GM12878 (cell line): ENCODE data around the gene MMP24. TPM values are rescaled to one million over a fixed set of nuclear protein-coding genes. Genes with fewer than 3 reads are reported as not detected.

Experiments used
- ATAC-seq: fragments of 200-7000 bp; cut with Tn5 transposase; 3 replicates; pipeline ENCODE4 v1.9.1; 2020; ENCODE audit warnings: mild to moderate bottlenecking, moderate library complexity
- BruUV-seq: library from RNA; stranded (reverse); fragments of 400-500 nt; replicated peaks from 2 replicates; lab custom pipeline; 2021; lab: Mats Ljungman, UMichigan
- CTCF ChIA-PET: fragments of 300-600 bp; sonication (Branson Sonifier 250); formaldehyde crosslinking; extraction: SDS; loops from one replicate; lab custom pipeline; 2021; ENCODE audit warnings: inconsistent platforms; lab: Yijun Ruan, JAX
- POLR2A ChIA-PET: fragments of 350-600 bp; formaldehyde crosslinking; extraction: SDS; loops from one replicate; lab custom pipeline; 2021; ENCODE audit warnings: inconsistent platforms; lab: Charles Lee
- RAD21 ChIA-PET: fragments of 300-600 bp; sonication (Branson Sonifier 250); formaldehyde crosslinking; loops from one replicate; lab custom pipeline; 2023; ENCODE audit warnings: antibody characterized with exemption; ENCODE audit not compliant: unreplicated experiment; lab: Charles Lee
- SMC1A ChIA-PET: fragments of 300-600 bp; sonication (Branson Sonifier 250); formaldehyde crosslinking; loops from one replicate; lab custom pipeline; 2023; ENCODE audit not compliant: unreplicated experiment, uncharacterized antibody; lab: Charles Lee
- DNase-seq: peaks from one replicate; pipeline ENCODE4 v3.0.0-alpha.2; 2011; ENCODE audit warnings: low read depth, low spot score
- FAIRE-seq: peaks from 3 replicates; lab custom pipeline; 2011; peaks lifted over from hg19 to GRCh38; lab: Jason Lieb, UNC
- H2AFZ ChIP-seq: 2 replicates; pipeline ENCODE4 v1.6.0; 2011; ENCODE audit warnings: low read depth, low read length, control low read depth; ENCODE audit not compliant: control insufficient read depth
- H3K27ac ChIP-seq: 2 replicates; pipeline ENCODE4 v1.5.1; 2011; ENCODE audit warnings: control low read depth; ENCODE audit not compliant: control insufficient read depth, insufficient read depth
- H3K27me3 ChIP-seq, 2 experiments: replicated peaks in 1 of 2; 2 replicates each; pipeline versions ENCODE4 v1.6.0 to v1.6.1; 2011; ENCODE audit warnings: low read length in 1 of 2; ENCODE audit not compliant: control insufficient read depth in 2 of 2, insufficient read depth in 2 of 2
- H3K36me3 ChIP-seq, 2 experiments: 2 replicates each; pipeline ENCODE4 v1.5.1; 2011; ENCODE audit warnings: low read length in 1 of 2; ENCODE audit not compliant: control insufficient read depth in 2 of 2, insufficient read depth in 2 of 2
- H3K4me1 ChIP-seq: 2 replicates; pipeline ENCODE4 v1.6.1; 2011; ENCODE audit warnings: mild to moderate bottlenecking, low read length, moderate library complexity, mixed read lengths; ENCODE audit not compliant: control insufficient read depth, insufficient read depth
- H3K4me2 ChIP-seq: 2 replicates; pipeline ENCODE4 v1.6.0; 2011; ENCODE audit warnings: control low read depth; ENCODE audit not compliant: control insufficient read depth, insufficient read depth
- H3K4me3 ChIP-seq: fragments of 200-600 bp; sonication (generic); 2 replicates; pipeline ENCODE4 v1.5.1; 2016
- H3K79me2 ChIP-seq: 2 replicates; pipeline ENCODE4 v1.6.0; 2011; ENCODE audit warnings: low read length; ENCODE audit not compliant: control insufficient read depth, insufficient read depth
- H3K9ac ChIP-seq: 2 replicates; pipeline ENCODE4 v1.8.0; 2011; ENCODE audit warnings: low read length, control low read depth, mixed read lengths; ENCODE audit not compliant: control insufficient read depth, insufficient read depth
- H3K9me3 ChIP-seq: replicated peaks from 3 replicates; pipeline ENCODE4 v1.5.1; 2011; ENCODE audit warnings: mild to moderate bottlenecking, low read length; ENCODE audit not compliant: control insufficient read depth, insufficient read depth
- H4K20me1 ChIP-seq: 2 replicates; pipeline ENCODE4 v1.6.0; 2011; ENCODE audit not compliant: control insufficient read depth, insufficient read depth
- NR2F1 ChIP-seq: fragments of 450-650 bp; conservative IDR thresholded peaks from 2 replicates; pipeline ENCODE4 v1.6.1; 2017; ENCODE audit warnings: mild to moderate bottlenecking
- POLR2AphosphoS5 ChIP-seq: IDR thresholded peaks from 2 replicates; pipeline ENCODE4 v1.6.1; 2011; ENCODE audit warnings: mild to moderate bottlenecking, low read length, inconsistent platforms
- PRDM15 ChIP-seq: fragments of 450-650 bp; formaldehyde crosslinking; IDR thresholded peaks from 2 replicates; pipeline ENCODE4 v1.4.0; 2020; ENCODE audit warnings: mild to moderate bottlenecking, moderate library complexity
- YY1 ChIP-seq: IDR thresholded peaks from 2 replicates; pipeline ENCODE4 v1.6.1; 2011; ENCODE audit warnings: low read depth, mild to moderate bottlenecking, low read length
- WGBS: methylation state at CpG from one replicate; pipeline ENCODE4 v1.1.6; 2016; ENCODE audit warnings: low lambda C conversion rate; ENCODE audit not compliant: insufficient replicate concordance, insufficient coverage; ENCODE audit errors: missing lambda C conversion rate; 5-methylcytosine and 5-hydroxymethylcytosine counted together
- in situ Hi-C: fragments of 300-500 bp; cut with MboI; formaldehyde crosslinking; loops from 9 replicates; pipeline ENCODE4 v1.14.3; 2018; ENCODE audit warnings: mixed read lengths
- intact Hi-C: fragments of 100-400 bp; cut with micrococcal nuclease; formaldehyde crosslinking; loops from one replicate; pipeline ENCODE4 v1.14.2; 2022; ENCODE audit not compliant: unreplicated experiment
- polyA plus RNA-seq, 11 experiments: library from polyadenylated mRNA; depleted of rRNA in 4 of 11; unstranded in 6 of 11; stranded (reverse) in 5 of 11; fragments of >200 nt; fragmentation: Nextera tagmentation in 4 of 11; fragmentation: Illumina TruSeq in 1 of 11; extraction: Ambion mirVana in 4 of 11; extraction: Trizol in 1 of 11; gene quantifications; 1 replicate in 1 of 11; 2 replicates in 10 of 11; pipeline versions ENCODE4 v1.2.1 to v1.2.3, GENCODE V29; 2011 to 2016; ENCODE audit warnings: inconsistent platforms in 2 of 11, missing spikeins in 2 of 11, low read depth in 1 of 11
- total RNA-seq, 4 experiments: library from RNA; depleted of rRNA in 3 of 4; stranded (reverse); fragments of >200 nt in 3 of 4; fragmentation: Illumina TruSeq in 1 of 4; extraction: Trizol in 1 of 4; gene quantifications; 2 replicates each; pipeline versions ENCODE4 v1.2.1 to v1.2.3, GENCODE V29; 2013 to 2021
- TF ChIP-seq, protein P1 (sequence below), 3 experiments: IDR thresholded peaks in 2 of 3; conservative IDR thresholded peaks in 1 of 3; 2 replicates each; pipeline ENCODE4 v1.5.1; 2011; ENCODE audit warnings: low read depth in 3 of 3, low read length in 3 of 3, mild to moderate bottlenecking in 3 of 3, control low read depth in 2 of 3, moderate library complexity in 2 of 3, inconsistent platforms in 1 of 3, mixed read lengths in 1 of 3; ENCODE audit not compliant: control insufficient read depth in 2 of 3, insufficient read depth in 1 of 3; ENCODE audit errors: extremely low read depth in 1 of 3
- TF ChIP-seq, protein P2 (sequence below): fragments of 450-650 bp; IDR thresholded peaks from 2 replicates; pipeline ENCODE4 v1.6.1; 2016; ENCODE audit warnings: mild to moderate bottlenecking

MMP24 gene
- total and polyA plus RNA-seq, 10 of the 15 experiments (the other 5 are each of a cell fraction or from before 2014, with no cell fraction given) = 0.01 to 0.11 (median 0.04) TPM; not detected in 5

DNA sequence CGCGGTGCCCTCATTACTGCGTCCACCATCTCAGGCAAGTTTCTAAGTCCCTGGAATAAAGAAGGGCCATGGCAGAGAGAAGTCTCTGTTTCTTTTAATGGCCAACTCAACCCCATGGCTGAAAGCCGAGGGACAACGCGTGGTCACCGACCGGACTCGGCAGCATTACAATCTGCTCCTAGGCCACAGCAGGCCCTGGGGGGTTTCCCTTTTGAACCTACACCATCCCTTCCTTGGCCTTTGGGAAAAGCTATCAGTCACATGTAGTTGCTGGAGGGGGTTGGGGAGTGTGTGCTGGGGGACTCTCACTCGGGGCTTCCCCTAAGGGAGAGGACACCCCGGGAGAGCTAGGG, 76.9 kb downstream of the MMP24 start:
- DNase-seq = no peak
- CTCF ChIA-PET = interaction anchor here (0.7 to 7.3 kb wide), 20 partner anchors 8 to 591 kb away, joined by 3 to 81 read pairs (median 5); partner anchors contain the start of genes EIF6, FAM83C and MMP24OS
- no peak overlapping the region for H3K4me2 ChIP-seq

GRCh38 chr20:35303735-35304491, 77.4 kb downstream of the MMP24 start:
- Histone ChIP-seq H3K27me3 (no peaks in the 10 kb centered on the region), H2AFZ (peak overlapping the region; percentile 43), H3K36me3 (peaks cover 3 to 5% of the 10 kb centered on the region in 2 experiments; a peak in 2 of 4 replicates), H3K27ac (no peak overlapping the region), H3K9me3 (no peaks in the 10 kb centered on the region), H3K4me2 (no peak overlapping the region), H3K4me1 (peaks cover 3% of the 10 kb centered on the region), H3K9ac (no peak overlapping the region), H4K20me1 (no peaks in the 10 kb centered on the region), H3K4me3 (no peak overlapping the region), H3K79me2 (no peaks in the 10 kb centered on the region)
- in situ Hi-C loops = loop anchor here (5.0 kb wide), 1 partner anchor 143 kb away; no protein-coding TSS in a partner anchor
- SMC1A ChIA-PET = interaction anchor here (0.5 to 2.7 kb wide), 3 partner anchors 25 to 486 kb away, joined by 3 to 9 read pairs (median 3); no protein-coding TSS in a partner anchor
- 29% methylated on average over 18 of the region's 18 CpGs for WGBS
- DNase-seq = peak; percentile 31
- peak; percentile 98 for ATAC-seq
- RAD21 ChIA-PET = interaction anchor here (0.9 to 2.2 kb wide), 7 partner anchors 11 to 157 kb away, joined by 3 to 8 read pairs (median 3); no protein-coding TSS in a partner anchor
- POLR2A ChIA-PET = interaction anchor here (0.8 to 1.2 kb wide), 2 partner anchors 25 to 28 kb away, joined by 3 to 4 read pairs; no protein-coding TSS in a partner anchor
- CTCF ChIA-PET = interaction anchor here (0.7 to 7.3 kb wide), 24 partner anchors 8 to 590 kb away, joined by 3 to 81 read pairs (median 4); partner anchors contain the start of genes EIF6 and FAM83C
- no TSS peak for BruUV-seq
- intact Hi-C loops = loop anchor here (1.0 kb wide), 3 partner anchors 25 to 143 kb away; no protein-coding TSS in a partner anchor
- peak; percentile 93 for FAIRE-seq
- no peak for TF ChIP-seq PRDM15 (CRISPR knock-in tag)
- TF ChIP-seq, protein P1, sequence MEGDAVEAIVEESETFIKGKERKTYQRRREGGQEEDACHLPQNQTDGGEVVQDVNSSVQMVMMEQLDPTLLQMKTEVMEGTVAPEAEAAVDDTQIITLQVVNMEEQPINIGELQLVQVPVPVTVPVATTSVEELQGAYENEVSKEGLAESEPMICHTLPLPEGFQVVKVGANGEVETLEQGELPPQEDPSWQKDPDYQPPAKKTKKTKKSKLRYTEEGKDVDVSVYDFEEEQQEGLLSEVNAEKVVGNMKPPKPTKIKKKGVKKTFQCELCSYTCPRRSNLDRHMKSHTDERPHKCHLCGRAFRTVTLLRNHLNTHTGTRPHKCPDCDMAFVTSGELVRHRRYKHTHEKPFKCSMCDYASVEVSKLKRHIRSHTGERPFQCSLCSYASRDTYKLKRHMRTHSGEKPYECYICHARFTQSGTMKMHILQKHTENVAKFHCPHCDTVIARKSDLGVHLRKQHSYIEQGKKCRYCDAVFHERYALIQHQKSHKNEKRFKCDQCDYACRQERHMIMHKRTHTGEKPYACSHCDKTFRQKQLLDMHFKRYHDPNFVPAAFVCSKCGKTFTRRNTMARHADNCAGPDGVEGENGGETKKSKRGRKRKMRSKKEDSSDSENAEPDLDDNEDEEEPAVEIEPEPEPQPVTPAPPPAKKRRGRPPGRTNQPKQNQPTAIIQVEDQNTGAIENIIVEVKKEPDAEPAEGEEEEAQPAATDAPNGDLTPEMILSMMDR (IDR thresholded peaks at IDR 0.05 in 2 of 3, conservative IDR thresholded peaks at IDR 0.05 in 1 of 3; ENCODE audit: control insufficient read depth in 2 of 3, extremely low read depth in 1 of 3, insufficient read depth in 1 of 3, low read depth in 3 of 3, low read length in 3 of 3) = peak; percentile 93 to 94 (median 94)
- TF ChIP-seq YY1 = peak; percentile 79; the same call in 1 of the 2 replicates
- TF ChIP-seq POLR2AphosphoS5 = no peak
- TF ChIP-seq, protein P2, sequence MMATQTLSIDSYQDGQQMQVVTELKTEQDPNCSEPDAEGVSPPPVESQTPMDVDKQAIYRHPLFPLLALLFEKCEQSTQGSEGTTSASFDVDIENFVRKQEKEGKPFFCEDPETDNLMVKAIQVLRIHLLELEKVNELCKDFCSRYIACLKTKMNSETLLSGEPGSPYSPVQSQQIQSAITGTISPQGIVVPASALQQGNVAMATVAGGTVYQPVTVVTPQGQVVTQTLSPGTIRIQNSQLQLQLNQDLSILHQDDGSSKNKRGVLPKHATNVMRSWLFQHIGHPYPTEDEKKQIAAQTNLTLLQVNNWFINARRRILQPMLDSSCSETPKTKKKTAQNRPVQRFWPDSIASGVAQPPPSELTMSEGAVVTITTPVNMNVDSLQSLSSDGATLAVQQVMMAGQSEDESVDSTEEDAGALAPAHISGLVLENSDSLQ = peak; percentile 43; the same call in 1 of the 2 replicates

More for the DNA sequence above, 76.9 kb downstream of the MMP24 start:
- peaks cover 3% of the 10 kb centered on the region for H3K4me1 ChIP-seq
- no peak overlapping the region for H3K9ac ChIP-seq
- ATAC-seq = no peak
- no peak for TF ChIP-seq NR2F1
- TF ChIP-seq, all 136 proteins: peak for 0
- Histone ChIP-seq H3K4me3 (no peak overlapping the region), H3K9me3 (no peaks in the 10 kb centered on the region), H3K79me2 (no peaks in the 10 kb centered on the region), H3K27me3 (no peaks in the 10 kb centered on the region), H4K20me1 (no peaks in the 10 kb centered on the region), H3K36me3 (peaks cover 3 to 5% of the 10 kb centered on the region in 2 experiments; a peak in 2 of 4 replicates), H2AFZ (no peak overlapping the region), H3K27ac (no peak overlapping the region)
- in situ Hi-C loops (loop anchor here (5.0 kb wide), 1 partner anchor 144 kb away; no protein-coding TSS in a partner anchor), intact Hi-C loops (loop anchor here (1.0 kb wide), 1 partner anchor 136 kb away; no protein-coding TSS in a partner anchor)
- ChIA-PET RAD21 (interaction anchor here (0.9 to 2.2 kb wide), 6 partner anchors 11 to 144 kb away, joined by 3 to 8 read pairs (median 4); no protein-coding TSS in a partner anchor), SMC1A (interaction anchor here (0.8 to 2.7 kb wide), 4 partner anchors 24 to 157 kb away, joined by 3 to 9 read pairs (median 5); no protein-coding TSS in a partner anchor), POLR2A (interaction anchor here (0.8 to 1.2 kb wide), 2 partner anchors 26 to 28 kb away, joined by 3 to 4 read pairs; no protein-coding TSS in a partner anchor)
- 73% methylated on average over 11 of the region's 11 CpGs for WGBS
- BruUV-seq = no TSS peak
- no peak for FAIRE-seq
